IPS-18a (cell line): ENCODE measurements around the gene EP400.

ENCODE experiments used
- H3K27ac ChIP-seq: one replicate; pipeline ENCODE4 v1.5.1; 2013; ENCODE audit warnings: low read length
- H3K27me3 ChIP-seq: one replicate; pipeline ENCODE4 v1.6.1; 2013; ENCODE audit warnings: mild to moderate bottlenecking, low read length; ENCODE audit not compliant: control insufficient read depth, insufficient read depth
- H3K36me3 ChIP-seq: one replicate; pipeline ENCODE4 v1.6.1; 2013; ENCODE audit warnings: low read depth, low read length; ENCODE audit not compliant: control insufficient read depth
- H3K4me1 ChIP-seq: one replicate; pipeline ENCODE4 v1.6.1; 2013; ENCODE audit warnings: low read depth, low read length; ENCODE audit not compliant: control insufficient read depth
- H3K4me3 ChIP-seq: one replicate; pipeline ENCODE4 v1.5.1; 2013; ENCODE audit warnings: low read length
- H3K9ac ChIP-seq: one replicate; pipeline ENCODE4 v1.6.1; 2013; ENCODE audit warnings: mild to moderate bottlenecking, low read length, moderate library complexity
- H3K9me3 ChIP-seq: one replicate; pipeline ENCODE4 v1.6.1; 2013; ENCODE audit warnings: low read depth, low read length; ENCODE audit not compliant: control insufficient read depth

EP400 gene

GRCh38 chr12:131949431-131950181 is at the start of gene EP400:
EP400 (plus strand) TSS chr12:131949942; CDS start chr12:131960620, 10,678 bp downstream.
- H3K4me1 ChIP-seq = no peaks in the 10 kb centered on the region
- no peaks in the 10 kb centered on the region for H3K9me3 ChIP-seq
- H3K36me3 ChIP-seq = peaks cover 4% of the 10 kb centered on the region
- no peaks in the 10 kb centered on the region for H3K27me3 ChIP-seq
- no peak within 1 kb of the TSS for H3K27ac ChIP-seq
- peak within 1 kb of the TSS; percentile 87 for H3K4me3 ChIP-seq
- H3K9ac ChIP-seq = peak within 1 kb of the TSS; percentile 75

GRCh38 chr12:131900397-131900796 is 49.3 kb upstream of the EP400 start:
- H3K4me1 ChIP-seq = peaks cover 5% of the 10 kb centered on the region
- H3K4me3 ChIP-seq = no peak overlapping the region
- H3K27me3 ChIP-seq = no peaks in the 10 kb centered on the region
- no peak overlapping the region for H3K27ac ChIP-seq
- peaks cover 2% of the 10 kb centered on the region for H3K36me3 ChIP-seq
- no peaks in the 10 kb centered on the region for H3K9me3 ChIP-seq
- no peak overlapping the region for H3K9ac ChIP-seq

GRCh38 chr12:131901431-131902331 is 48.1 kb upstream of the EP400 start:
- no peak overlapping the region for H3K4me3 ChIP-seq
- no peak overlapping the region for H3K27ac ChIP-seq
- H3K27me3 ChIP-seq = no peaks in the 10 kb centered on the region
- peaks cover 4% of the 10 kb centered on the region for H3K36me3 ChIP-seq
- no peaks in the 10 kb centered on the region for H3K9me3 ChIP-seq
- no peaks in the 10 kb centered on the region for H3K4me1 ChIP-seq
- no peak overlapping the region for H3K9ac ChIP-seq

- Histone ChIP-seq H3K4me1 (no peaks in the 10 kb centered on the region), H3K9ac (no peak overlapping the region), H3K27ac (no peak overlapping the region), H3K36me3 (peaks cover 5% of the 10 kb centered on the region), H3K4me3 (no peak overlapping the region), H3K27me3 (no peaks in the 10 kb centered on the region), H3K9me3 (no peaks in the 10 kb centered on the region)
Observed at GRCh38 chr12:131902332-131903241, 47.2 kb upstream of the EP400 start.

GRCh38 chr12:131903270-131904255 is 46.2 kb upstream of the EP400 start:
- H3K9ac ChIP-seq = no peak overlapping the region
- H3K4me1 ChIP-seq = no peaks in the 10 kb centered on the region
- no peaks in the 10 kb centered on the region for H3K9me3 ChIP-seq
- no peak overlapping the region for H3K27ac ChIP-seq
- no peaks in the 10 kb centered on the region for H3K27me3 ChIP-seq
- no peak overlapping the region for H3K4me3 ChIP-seq
- peaks cover 5% of the 10 kb centered on the region for H3K36me3 ChIP-seq

- H3K9me3 ChIP-seq = no peaks in the 10 kb centered on the region
- H3K9ac ChIP-seq = no peak overlapping the region
- H3K4me3 ChIP-seq = no peak overlapping the region
- H3K27me3 ChIP-seq = no peaks in the 10 kb centered on the region
- no peaks in the 10 kb centered on the region for H3K4me1 ChIP-seq
- no peak overlapping the region for H3K27ac ChIP-seq
- peaks cover 5% of the 10 kb centered on the region for H3K36me3 ChIP-seq
Observed at GRCh38 chr12:131904346-131904745, 45.4 kb upstream of the EP400 start.

- H3K27me3 ChIP-seq = no peaks in the 10 kb centered on the region
- H3K4me1 ChIP-seq = no peaks in the 10 kb centered on the region
- H3K9ac ChIP-seq = no peak overlapping the region
- H3K36me3 ChIP-seq = peaks cover 8% of the 10 kb centered on the region
- H3K27ac ChIP-seq = no peak overlapping the region
- H3K4me3 ChIP-seq = no peak overlapping the region
- no peaks in the 10 kb centered on the region for H3K9me3 ChIP-seq
Observed at GRCh38 chr12:131905081-131905629, 44.6 kb upstream of the EP400 start.

GRCh38 chr12:131905630-131906091 is 44.1 kb upstream of the EP400 start:
- Histone ChIP-seq H3K4me1 (no peaks in the 10 kb centered on the region), H3K9me3 (no peaks in the 10 kb centered on the region), H3K9ac (no peak overlapping the region), H3K4me3 (no peak overlapping the region), H3K27ac (no peak overlapping the region), H3K36me3 (peaks cover 10% of the 10 kb centered on the region), H3K27me3 (no peaks in the 10 kb centered on the region)

- Histone ChIP-seq H3K9me3 (no peaks in the 10 kb centered on the region), H3K27me3 (no peaks in the 10 kb centered on the region), H3K9ac (no peak overlapping the region), H3K4me1 (no peaks in the 10 kb centered on the region), H3K36me3 (peaks cover 27% of the 10 kb centered on the region), H3K27ac (no peak overlapping the region), H3K4me3 (no peak overlapping the region)
Observed at GRCh38 chr12:131907379-131908091, 42.2 kb upstream of the EP400 start.
